Neutrophil (primary cell): Measurements from ENCODE around the gene BABAM2.
A peak's percentile ranks its signal among the peaks of the same experiment; 100 is the strongest.
"Not testable (repeated sequence)": the region's sequence is repeated elsewhere in the genome, so short reads cannot be mapped to it uniquely, and the experiment has no call there.

Experiments
- H3K27ac ChIP-seq: fragments of 200-600 bp; sonication (generic); 2 replicates; pipeline ENCODE4 v1.5.1; 2016; ENCODE audit warnings: mild to moderate bottlenecking, moderate library complexity
- H3K27me3 ChIP-seq: fragments of 200-600 bp; sonication (generic); 2 replicates; pipeline ENCODE4 v1.6.0; 2016; ENCODE audit warnings: mild to moderate bottlenecking
- H3K36me3 ChIP-seq: fragments of 200-600 bp; sonication (generic); 2 replicates; pipeline ENCODE4 v1.5.1; 2017
- H3K4me1 ChIP-seq, 2 experiments: fragments of 200-600 bp in 1 of 2; sonication (generic) in 1 of 2; 1 replicate in 1 of 2; 2 replicates in 1 of 2; pipeline versions ENCODE4 v1.5.1 to v1.6.1; 2013 to 2016; ENCODE audit warnings: low read depth in 1 of 2, low read length in 1 of 2, mild to moderate bottlenecking in 1 of 2, moderate library complexity in 1 of 2; ENCODE audit not compliant: control insufficient read depth in 1 of 2, insufficient read depth in 1 of 2
- H3K4me3 ChIP-seq, 2 experiments: fragments of 200-600 bp in 1 of 2; sonication (generic) in 1 of 2; 1 replicate in 1 of 2; 2 replicates in 1 of 2; pipeline ENCODE4 v1.5.1; 2013 to 2016; ENCODE audit warnings: low read depth in 1 of 2, low read length in 1 of 2, mild to moderate bottlenecking in 1 of 2, moderate library complexity in 1 of 2
- H3K9me3 ChIP-seq: fragments of 200-600 bp; sonication (generic); 2 replicates; pipeline ENCODE4 v1.5.1; 2016
- CTCF ChIP-seq: fragments of 200-600 bp; sonication (generic); IDR thresholded peaks from 2 replicates; pipeline ENCODE4 v1.5.1; 2016; ENCODE audit warnings: antibody characterized with exemption

The BABAM2 gene

GRCh38 chr2:27977731-27978312 is 87.3 kb downstream of the BABAM2 start:
- no peaks in the 10 kb centered on the region for H3K4me1 ChIP-seq
- H3K9me3 ChIP-seq, result no peaks in the 10 kb centered on the region
- no peak for TF ChIP-seq CTCF
- H3K27me3 ChIP-seq, result no peaks in the 10 kb centered on the region
- H3K36me3 ChIP-seq, result no peaks in the 10 kb centered on the region
- H3K4me3 ChIP-seq, result no peak overlapping the region
- no peak overlapping the region for H3K27ac ChIP-seq

GRCh38 chr2:27978761-27979160 is 88.2 kb downstream of the BABAM2 start:
- H3K27me3 ChIP-seq, H3K4me1 ChIP-seq, H3K9me3 ChIP-seq, H3K4me3 ChIP-seq, H3K27ac ChIP-seq, H3K36me3 ChIP-seq: not testable (repeated sequence)

GRCh38 chr2:27980242-27980641 is 89.7 kb downstream of the BABAM2 start:
- H3K4me1 ChIP-seq, result no peaks in the 10 kb centered on the region
- H3K36me3 ChIP-seq, result no peaks in the 10 kb centered on the region
- H3K27me3 ChIP-seq, result no peaks in the 10 kb centered on the region
- no peak overlapping the region for H3K4me3 ChIP-seq
- H3K27ac ChIP-seq, result peak overlapping the region; percentile 16
- no peaks in the 10 kb centered on the region for H3K9me3 ChIP-seq
- no peak for TF ChIP-seq CTCF

GRCh38 chr2:27984153-27984552 is 93.6 kb downstream of the BABAM2 start:
- Histone ChIP-seq H3K36me3 (no peaks in the 10 kb centered on the region), H3K27me3 (no peaks in the 10 kb centered on the region), H3K4me3 (no peak overlapping the region), H3K9me3 (no peaks in the 10 kb centered on the region), H3K4me1 (no peaks in the 10 kb centered on the region), H3K27ac (no peak overlapping the region)
- TF ChIP-seq CTCF, result no peak

- Histone ChIP-seq H3K27ac (no peak overlapping the region), H3K4me1 (peaks cover 5 to 6% of the 10 kb centered on the region in 2 experiments), H3K9me3 (no peaks in the 10 kb centered on the region), H3K27me3 (no peaks in the 10 kb centered on the region), H3K4me3 (no peak overlapping the region), H3K36me3 (no peaks in the 10 kb centered on the region)
- no peak for TF ChIP-seq CTCF
Observed at GRCh38 chr2:27988306-27988705, 97.8 kb downstream of the BABAM2 start.

- peaks cover 10% of the 10 kb centered on the region in 2 experiments for H3K4me1 ChIP-seq
- TF ChIP-seq CTCF, result no peak
- no peak overlapping the region for H3K4me3 ChIP-seq
- H3K9me3 ChIP-seq, result no peaks in the 10 kb centered on the region
- H3K27ac ChIP-seq, result no peak overlapping the region
- H3K36me3 ChIP-seq, result no peaks in the 10 kb centered on the region
- no peaks in the 10 kb centered on the region for H3K27me3 ChIP-seq
Observed at GRCh38 chr2:27988718-27989117, 98.2 kb downstream of the BABAM2 start.
